Activated T-helper 1 cell treated with Interleukin-2 at 50 U/mL for 16 hours (primary cell): ENCODE measurements around the gene TIGIT.
"Not testable (repeated sequence)": the region's sequence is repeated elsewhere in the genome, so short reads cannot be mapped to it uniquely, and the experiment has no call there.

Source experiments
- DNase-seq: peaks from one replicate; pipeline ENCODE4 v3.0.0-alpha.2; 2020; ENCODE audit warnings: low read depth

The TIGIT gene

DNA sequence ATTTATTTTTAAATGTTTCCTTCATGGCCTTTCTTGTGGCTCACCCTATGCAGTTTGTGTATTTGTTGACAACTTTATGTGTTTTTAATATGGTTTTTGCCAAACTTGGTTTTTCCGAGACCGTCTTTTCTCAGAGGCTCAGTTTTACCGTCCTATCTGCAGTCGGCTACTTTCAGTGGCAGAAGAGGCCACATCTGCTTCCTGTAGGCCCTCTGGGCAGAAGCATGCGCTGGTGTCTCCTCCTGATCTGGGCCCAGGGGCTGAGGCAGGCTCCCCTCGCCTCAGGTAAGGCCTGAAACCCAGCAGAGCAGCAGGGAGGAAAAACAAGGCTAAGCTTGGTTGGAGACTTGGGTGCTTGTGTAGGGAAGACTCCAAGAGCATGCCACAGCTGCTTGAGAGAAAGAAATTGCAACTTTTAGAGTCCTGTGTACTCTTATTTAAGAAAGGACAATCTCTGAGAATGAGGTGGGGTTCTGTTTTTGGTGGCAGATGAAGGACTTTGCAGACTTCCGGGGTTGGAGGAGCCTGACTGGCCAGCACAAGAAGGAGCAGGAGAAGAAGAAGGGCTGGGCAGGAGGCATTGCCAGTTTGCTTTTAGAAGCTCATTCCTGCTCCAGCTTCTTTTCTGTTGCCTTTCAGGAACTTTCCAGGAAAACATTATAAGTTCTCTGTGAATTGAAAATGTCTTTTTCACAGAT, at the start of gene TIGIT:
Gene TIGIT, plus strand, starts transcription at position 191 of the 698 bp plus-strand sequence. Its CDS starts 34 bp downstream, at position 225.
- no peak for DNase-seq

DNA sequence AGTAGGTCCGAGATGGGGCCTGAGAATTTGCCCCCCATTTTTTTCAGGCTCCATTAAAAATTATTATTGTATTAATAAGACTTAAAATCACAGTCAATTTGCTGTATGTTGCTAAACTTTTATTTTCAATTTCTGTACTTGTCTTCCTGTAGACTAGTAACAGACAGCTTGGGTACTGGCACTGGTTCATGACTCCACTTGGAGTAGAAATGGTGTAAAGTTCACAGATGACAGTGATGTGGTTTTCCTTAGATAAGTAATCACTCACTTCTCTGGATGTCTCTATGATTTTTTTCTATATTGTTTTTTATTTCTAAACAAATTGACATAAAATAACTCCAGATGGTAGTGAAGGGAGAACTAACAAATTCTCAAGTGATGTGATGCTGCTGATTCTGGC, 40.9 kb upstream of the TIGIT start:
- DNase-seq: no peak

DNA sequence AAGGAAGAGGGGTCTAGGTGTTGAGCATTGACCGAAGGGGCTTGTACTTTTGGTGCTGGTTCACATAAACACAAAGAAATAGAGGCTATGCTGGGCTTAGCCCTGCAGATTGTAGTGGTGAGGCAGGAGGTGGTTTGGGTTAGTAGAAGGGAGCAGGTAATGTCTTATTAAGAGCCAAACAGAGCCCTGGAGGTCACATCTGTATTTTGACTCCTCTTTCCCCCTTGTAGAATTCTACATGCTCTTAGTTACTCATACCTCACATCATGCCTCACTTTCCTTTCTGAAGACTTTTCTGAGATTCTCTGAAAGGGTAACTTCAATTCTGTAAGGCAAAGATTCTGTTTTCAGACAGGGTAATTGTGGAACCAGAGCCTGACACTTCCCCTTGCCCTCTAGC, 40.3 kb upstream of the TIGIT start:
- DNase-seq: no peak

DNA sequence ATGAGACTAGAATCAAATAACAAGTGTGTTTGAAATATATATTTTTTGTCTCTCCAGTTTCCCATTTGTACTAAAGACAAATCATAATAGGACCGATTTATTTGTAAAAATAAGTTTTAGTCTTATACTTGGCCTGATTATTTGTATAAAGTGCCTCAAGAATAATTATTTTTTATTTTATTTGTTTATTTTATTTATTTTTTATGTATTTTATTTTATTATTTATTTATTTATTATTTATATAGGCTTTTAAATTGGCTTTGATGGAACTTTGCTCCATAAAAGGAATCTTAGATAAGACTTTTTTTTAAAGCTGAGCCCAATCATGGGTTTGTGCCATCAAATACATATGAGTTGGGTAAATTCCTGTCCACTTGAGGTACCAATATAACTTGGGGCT, 34.3 kb upstream of the TIGIT start:
- DNase-seq: no peak

DNA sequence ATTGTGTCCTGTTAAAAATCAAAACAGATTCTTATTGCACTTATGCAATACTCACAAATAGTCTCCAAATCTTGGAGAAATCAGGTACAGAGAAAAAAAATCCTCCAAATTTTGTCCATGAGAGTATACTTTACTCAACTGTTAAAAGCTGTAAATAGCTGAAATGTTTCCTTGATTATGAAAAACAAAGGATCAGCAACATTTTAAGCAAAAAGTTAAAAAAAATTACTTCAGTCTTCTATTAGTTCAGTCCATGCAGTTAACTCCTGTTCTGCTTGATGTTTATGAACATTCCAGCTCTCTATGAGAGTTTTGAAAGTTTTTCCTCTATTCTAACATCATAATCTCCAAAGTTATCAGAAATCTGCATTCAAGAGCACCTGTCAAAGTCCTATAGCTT, 33.7 kb upstream of the TIGIT start:
- no peak for DNase-seq

DNA sequence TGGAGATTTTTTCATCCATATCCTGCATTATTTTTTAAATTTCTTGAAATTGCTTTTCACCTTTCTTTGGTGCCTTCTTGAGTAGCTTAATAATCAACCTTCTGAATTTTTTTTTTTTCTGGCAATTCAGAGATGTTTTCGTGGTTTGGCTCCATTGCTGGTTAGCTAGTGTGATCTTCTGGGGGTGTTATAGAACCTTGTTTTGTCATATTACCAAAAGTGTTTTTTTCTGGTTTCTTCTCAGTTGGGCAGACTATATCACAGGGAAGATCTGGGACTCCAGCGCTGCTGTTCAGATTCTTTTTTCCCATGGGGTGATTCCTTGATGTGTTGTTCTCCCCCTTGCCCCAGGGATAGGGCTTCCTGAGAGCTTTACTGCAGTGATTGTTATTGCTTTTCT, 23.8 kb upstream of the TIGIT start:
- no peak for DNase-seq

DNA sequence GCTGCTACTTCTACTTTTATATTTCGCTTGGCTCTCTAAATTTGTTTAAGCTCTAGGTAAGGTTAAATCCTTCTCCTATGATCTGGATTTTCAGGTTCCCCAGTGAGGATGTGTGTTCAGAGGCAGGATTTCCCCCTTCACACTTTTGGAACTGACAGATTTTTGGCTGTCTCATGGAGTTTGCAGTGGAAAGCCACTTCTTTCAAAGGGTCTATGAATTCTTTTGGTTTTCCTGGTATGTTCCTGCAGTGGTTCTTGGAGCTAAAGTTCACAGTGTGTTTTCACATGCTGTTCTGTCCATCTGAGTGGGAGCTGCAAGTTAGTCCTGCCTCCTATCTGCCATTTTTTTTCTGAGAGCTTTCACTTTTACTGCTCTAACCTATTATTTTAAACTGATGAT, 21.6 kb upstream of the TIGIT start:
- no peak for DNase-seq

DNA sequence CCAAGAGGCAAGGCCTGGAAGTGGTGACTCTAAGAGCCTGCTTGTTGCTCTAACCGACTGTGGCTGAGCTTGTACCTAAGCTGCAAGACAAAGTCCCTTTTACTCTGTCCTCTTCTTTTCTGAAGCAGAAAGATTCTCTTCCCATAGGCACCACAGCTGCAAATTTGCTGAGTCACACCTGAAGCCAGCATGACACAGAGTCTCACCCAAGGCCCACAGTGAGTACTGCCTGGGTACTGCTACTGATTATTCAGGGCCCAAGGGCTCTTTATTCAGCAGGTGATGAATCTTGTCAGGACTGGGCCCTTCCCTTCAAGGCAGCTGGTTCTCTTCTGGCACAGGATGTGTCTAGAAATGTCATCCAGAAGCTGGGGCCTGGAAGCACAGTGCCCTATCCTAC, 18.9 kb upstream of the TIGIT start:
- no peak for DNase-seq

DNA sequence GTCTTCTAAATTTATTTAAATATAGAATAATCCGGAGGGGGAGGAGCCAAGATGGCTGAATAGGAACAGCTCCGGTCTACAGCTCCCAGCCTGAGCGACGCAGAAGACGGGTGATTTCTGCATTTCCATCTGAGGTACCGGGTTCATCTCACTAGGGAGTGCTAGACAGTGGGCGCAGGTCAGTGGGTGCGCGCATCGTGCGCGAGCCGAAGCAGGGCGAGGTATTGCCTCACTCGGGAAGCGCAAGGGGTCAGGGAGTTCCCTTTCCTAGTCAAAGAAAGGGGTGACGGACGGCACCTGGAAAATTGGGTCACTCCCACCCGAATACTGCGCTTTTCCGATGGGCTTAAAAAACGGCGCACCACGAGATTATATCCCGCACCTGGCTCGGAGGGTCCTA, 17.0 kb upstream of the TIGIT start:
- DNase-seq: not testable (repeated sequence)

DNA sequence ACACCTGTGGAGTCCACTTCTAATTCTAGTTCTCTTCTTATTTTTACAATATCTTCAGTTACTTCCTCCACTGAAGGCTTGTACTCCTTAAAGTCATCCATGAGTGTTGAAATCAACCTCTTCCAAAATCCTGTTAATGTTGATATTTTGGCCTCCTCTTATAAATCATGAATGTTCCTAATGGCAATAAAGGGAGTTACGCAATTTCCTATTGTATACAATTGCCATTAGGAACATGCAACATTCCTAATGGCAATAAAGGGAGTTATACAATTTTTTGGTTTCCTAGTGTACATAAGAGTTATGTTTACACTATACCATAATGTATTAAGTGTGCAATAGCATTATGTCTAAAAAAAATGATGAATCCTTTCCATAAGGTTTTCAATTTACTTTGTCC, 9.2 kb upstream of the TIGIT start:
- DNase-seq: no peak

DNA sequence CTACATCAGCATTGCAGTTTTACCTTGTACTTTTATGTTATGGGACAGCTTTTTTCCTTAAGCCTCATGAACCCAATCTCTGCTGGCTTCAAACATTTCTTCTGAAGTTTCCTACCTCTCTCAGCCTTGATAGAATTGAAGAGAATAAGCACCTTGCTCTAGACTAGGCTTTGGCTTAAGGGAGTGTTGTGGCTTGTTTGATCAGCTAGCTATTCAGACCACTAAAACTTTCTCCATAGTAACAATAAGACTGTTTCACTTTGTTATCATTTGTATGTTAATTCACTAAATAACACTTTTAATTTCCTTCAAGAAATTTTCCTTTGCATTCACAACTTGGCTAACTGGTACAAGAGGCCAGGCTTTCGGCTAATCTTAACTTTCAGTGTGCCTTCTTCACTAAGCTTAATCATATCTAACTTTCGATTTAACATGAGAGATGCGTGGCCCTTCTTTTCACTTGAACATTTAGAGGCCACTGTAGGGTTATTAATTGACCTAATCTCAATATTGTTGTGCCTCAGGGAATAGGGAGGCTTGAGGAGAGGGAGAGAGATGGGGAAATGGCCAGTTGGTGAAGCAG, 8.1 kb upstream of the TIGIT start:
- DNase-seq: no peak

DNA sequence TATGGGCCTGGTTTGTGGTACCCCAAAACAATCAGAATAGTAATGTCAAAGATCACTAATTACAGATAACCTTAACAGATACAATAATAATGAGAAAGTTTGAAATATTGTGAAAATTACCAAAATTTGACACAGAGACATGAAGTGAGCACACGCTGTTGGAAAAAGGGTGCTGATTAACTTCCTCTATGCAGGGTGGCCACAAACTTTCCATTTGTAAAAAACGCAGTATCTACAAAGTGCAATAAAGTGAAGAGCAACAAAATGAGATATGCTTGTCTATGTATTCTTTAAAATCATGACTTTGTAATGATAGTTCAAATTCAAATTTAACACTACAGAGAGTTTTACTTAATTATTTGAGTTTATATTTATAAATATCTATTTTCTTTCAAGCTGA, 7.6 kb upstream of the TIGIT start:
- DNase-seq: no peak

DNA sequence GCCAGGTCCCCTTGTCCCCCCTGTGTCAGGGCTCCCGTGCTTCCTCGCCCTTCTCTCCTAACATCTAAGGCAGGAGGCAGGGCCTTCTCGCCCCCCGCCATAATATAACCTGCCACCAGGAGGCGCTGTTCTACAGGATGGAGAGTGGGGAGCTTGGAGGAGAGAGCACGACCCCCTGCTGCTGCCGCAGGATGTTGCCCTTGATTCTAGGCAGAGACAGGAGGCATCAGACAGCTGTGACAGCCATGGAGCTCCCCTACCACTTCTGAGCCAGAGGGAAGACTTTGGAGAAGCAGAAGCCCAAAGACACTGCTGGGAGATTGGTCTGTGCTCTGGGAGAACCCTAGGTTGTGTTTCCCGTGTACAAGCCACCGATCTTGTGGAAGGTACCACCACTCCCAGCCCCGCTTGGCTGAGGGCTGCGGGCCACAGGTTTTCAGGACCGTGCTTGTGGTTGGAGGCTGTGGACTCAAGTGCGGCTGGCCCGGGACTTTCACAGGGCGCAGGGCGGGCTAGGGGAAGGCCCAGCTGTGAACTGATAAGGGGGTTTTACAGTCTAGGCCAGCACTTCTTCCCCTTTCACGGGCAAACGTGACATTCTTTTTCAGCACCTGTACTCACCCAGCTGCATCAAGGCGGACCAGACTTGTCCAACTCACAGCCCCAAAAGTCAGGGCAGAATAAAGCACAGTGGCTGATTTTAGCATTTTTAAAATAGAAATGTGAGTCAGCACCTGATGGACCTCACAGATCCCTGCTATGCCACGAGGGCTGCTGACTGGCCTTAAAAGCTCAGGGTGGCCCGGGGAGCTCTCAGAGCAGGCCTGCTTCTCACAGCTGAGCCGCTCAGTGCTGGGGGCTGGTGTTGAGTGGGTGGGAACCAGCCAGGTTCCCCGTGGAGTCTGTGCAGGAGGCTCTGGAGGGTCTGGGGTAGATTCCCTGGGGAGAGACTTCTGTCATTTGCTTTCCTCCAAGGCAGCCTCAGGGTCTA, 2.6 kb upstream of the TIGIT start:
- DNase-seq: peak; percentile 85

DNA sequence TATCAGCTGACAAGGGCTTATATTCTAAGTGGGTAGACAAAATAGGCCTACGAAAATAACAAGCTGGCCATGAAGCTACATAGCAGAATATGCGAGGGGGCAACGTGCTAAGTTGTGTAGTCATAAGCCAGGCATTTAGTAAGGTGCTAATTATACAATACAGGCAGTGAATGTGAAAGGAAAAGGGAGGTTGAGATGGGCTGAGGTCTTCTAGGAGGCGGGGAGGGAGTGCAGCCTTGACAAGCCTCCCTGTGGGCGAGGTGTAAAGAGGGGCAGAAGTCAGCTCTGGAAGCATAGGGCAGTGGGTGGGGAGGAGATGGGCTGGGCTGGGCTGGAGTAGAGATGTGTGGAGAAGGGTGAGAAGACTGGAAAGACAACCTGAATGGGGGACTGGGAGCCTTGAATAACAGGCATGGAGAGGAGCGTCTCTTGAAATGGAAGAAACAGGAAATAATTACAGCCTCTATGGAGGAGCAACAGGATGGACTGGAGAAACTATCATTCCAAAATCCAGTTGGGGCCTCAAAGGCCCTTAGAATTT, 1.2 kb downstream of the TIGIT start:
- no peak for DNase-seq

DNA sequence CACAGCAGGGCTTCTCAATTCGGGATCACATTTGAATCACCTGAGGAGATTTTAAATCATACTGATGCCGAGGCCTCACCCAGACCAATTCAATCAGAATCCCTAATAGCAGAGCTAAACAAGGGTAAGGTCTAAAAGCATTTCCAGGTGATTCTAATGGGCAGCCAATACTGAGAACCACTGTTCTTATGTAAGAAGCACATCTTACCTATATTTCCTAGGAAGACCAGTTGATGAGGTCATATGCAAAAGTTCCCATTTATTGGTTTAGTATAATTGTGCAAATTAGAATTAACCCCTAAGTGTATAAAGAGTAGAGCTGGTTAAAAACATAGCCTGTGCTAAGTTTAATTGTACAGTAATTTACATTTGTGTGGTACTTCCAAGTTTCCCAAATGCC, 2.1 kb downstream of the TIGIT start:
- DNase-seq: no peak

DNA sequence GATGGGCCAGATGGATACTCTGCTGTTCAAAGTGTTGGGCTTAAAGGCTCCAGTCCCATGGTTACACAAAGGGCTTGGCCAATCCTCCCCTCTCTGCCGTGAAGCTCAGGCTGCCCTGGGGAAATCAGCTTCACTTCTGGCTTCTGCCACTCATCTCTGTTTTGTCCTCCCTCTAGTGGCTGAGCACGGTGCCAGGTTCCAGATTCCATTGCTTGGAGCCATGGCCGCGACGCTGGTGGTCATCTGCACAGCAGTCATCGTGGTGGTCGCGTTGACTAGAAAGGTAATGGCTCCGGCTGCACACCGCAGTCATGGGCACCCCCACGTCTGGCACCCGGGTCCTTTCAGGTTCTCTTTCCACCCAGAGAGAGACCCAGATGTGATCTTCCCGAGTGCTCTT, 5.6 kb downstream of the TIGIT start:
- DNase-seq: no peak

DNA sequence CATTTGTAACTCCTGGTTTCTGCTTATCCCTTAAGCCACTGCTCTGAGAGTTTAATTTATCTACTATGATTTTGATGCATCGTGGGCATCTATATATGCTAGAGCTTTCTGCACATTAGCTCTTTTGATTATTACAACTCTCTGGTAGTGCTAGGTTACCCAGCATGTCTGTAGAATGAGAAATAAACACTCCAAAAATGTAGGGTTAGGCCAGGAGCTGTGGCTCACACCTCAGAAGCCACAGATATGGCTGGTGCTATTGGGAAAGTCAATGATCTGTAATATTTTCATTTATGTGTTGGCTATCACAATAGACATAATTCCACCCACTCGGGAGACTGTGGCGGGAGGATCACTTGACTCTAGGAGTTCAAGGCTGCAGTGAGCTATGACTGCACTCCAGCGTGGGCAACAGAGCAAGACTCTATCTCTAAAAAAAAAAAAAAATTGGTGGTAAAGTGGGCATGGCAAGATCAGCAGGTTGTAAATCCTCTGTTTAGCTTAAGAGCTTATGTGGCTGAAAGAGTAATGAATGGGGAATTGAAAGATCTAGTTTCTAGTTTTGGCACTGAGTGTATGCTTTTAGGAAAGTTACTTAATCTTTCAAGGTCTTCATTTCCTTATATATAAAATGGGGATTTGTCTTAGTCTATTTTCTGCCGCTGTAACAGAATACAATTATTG, 6.3 kb downstream of the TIGIT start:
- no peak for DNase-seq

DNA sequence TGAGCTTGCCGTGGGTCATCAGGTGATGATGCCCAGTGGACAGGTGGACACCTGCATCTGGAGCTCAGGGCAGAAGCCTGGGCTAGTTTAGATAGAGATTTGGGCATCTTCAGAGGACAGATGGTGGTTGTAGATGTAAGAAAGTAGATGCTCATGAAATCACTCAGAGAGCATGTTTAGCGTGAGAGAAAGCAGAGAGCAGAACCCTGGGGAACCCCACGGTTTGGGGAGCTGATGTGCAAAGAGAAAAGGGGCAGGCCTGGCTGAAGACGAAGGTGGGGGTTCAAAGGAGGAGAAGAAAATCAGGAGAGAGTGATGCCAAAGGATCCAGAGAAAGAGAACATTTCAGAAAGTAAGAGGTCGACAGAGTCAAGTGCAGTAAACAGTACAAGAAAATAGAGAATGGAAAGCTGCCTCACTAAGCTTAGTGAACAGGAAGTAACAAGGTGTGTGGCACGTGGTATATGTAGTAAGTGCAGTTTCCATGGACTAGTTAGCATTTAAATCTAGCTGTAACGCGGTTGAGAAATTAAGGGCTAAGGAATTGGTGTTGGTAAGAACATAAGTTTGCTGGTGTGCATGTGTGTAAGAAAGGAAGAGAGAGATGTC, 13.5 kb downstream of the TIGIT start:
- DNase-seq: no peak

DNA sequence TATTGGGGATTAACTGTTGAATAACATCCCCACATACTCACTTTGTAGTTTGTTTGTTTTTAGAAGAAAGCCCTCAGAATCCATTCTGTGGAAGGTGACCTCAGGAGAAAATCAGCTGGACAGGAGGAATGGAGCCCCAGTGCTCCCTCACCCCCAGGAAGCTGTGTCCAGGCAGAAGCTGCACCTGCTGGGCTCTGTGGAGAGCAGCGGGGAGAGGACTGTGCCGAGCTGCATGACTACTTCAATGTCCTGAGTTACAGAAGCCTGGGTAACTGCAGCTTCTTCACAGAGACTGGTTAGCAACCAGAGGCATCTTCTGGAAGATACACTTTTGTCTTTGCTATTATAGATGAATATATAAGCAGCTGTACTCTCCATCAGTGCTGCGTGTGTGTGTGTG, 14.0 kb downstream of the TIGIT start:
- DNase-seq: no peak

DNA sequence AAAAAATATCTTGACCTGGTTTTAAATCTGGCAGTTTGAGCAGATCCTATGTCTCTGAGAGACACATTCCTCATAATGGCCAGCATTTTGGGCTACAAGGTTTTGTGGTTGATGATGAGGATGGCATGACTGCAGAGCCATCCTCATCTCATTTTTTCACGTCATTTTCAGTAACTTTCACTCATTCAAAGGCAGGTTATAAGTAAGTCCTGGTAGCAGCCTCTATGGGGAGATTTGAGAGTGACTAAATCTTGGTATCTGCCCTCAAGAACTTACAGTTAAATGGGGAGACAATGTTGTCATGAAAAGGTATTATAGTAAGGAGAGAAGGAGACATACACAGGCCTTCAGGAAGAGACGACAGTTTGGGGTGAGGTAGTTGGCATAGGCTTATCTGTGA, 14.5 kb downstream of the TIGIT start:
- no peak for DNase-seq

DNA sequence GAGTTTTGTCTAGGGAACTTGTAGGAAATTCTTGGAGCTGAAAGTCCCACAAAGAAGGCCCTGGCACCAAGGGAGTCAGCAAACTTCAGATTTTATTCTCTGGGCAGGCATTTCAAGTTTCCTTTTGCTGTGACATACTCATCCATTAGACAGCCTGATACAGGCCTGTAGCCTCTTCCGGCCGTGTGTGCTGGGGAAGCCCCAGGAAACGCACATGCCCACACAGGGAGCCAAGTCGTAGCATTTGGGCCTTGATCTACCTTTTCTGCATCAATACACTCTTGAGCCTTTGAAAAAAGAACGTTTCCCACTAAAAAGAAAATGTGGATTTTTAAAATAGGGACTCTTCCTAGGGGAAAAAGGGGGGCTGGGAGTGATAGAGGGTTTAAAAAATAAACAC, 15.0 kb downstream of the TIGIT start:
- DNase-seq: peak; percentile 60

DNA sequence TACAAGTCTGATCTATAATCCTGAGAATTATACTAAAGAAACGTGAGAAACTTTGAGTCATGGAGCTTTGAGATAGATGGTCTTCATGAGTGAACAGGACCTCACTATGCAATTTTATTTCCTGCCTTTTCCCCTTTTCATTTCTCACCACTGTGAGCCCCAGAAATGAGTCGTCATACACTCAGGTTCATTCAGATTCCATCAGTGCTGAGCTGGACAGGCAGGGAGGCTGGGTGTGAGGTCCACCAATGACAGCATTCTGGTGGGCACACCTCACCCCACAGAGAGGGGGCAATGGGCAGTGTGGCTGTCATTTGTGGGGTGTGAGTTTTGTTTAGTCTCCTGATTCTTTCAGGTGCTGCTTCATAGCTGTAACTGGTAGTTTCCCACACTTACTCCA, 16.9 kb downstream of the TIGIT start:
- no peak for DNase-seq
